ENCODE data around the gene MAP2K5. TPM values are rescaled to one million over a fixed set of nuclear protein-coding genes. Genes with fewer than 3 reads are reported as not detected.

Gene MAP2K5
- total RNA-seq, 1 donor from 2014 or later, result 17.8 TPM

DNA sequence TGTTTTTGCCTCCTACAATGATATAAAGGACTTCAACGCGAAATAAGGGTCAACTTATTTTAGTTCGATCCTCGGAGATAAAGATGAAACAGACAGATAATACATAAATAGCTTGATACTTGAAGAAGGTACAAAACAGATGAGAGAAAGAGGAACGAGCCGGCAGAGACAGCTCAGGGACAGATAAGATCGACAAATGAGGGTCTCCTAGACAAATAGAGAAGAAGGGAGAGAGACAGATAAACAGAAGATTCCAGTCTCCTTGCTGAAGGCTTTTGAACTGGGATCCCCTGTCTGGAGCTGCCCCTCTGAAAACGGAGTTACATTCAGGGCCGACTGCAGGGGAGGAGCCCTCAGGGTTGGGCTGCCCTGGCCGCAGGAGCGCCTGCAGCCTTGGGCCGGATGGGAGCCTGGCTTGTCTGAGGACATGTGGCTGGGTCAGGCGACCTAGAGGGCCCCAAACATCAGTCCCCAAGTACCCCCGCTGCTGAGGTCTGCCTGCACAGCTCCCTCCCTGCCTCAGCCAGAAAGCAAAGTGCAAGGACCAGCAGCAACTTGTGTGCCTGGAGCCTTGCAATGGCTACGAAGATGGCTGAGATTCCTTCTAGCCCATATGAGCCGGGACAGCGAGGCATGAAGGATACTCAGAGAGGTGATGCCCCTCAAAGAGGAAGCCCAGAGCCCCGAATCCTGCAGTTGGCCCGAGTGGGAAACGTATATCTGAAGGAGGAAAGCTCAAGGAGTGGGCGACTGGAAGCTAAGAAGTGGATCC is 281.9 kb downstream of the MAP2K5 start:
- DNase-seq (ENCODE audit: low spot score), result no peak

DNA sequence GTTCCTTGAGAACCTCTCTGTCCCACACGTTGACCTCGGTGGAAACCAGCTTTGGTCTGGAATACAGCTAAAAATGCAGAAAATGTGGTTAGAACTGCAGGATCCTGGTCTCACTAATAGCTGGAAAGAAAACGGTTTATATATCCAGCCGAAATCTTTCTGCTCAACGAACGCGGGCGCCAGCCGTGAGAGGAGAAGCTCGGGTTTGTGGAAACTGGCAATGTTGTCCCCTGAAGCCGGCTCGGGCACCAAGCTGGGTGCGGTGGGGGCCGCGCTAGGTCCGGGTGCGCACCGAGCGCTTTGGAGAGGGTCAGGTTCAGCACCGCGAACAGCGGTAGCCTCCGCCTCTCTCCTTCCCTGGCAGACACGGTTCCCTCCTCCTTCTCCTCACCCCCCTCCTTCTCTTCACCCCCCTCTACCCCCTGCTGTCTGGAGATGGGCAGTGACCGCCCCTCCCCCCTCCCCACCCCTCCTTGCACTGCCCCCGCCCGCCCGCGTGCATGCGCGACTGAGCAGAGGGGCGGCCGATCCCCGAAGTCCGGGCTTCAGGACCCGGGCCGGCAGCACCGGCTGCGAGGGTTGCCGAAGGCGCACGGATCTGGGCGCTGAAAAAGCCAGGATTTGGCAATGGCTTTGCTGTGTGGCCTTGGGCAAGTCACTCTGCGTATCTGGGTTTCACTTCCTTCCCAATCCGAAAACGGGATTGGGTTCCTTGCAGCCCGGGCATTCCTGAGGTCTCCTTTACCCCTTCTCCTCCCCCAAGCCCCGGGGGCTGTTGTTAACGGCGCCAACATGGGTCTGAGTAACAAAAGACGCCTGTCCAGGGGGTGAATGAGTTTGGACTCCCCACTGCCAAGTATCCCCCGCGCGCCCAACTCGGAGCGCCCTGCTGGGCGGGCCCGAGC is 282.7 kb downstream of the MAP2K5 start, which contains the start of gene SKOR1:
TSS of gene SKOR1 (plus strand) at position 534 of the 905 bp plus-strand sequence. CDS start at position 628, 94 bp downstream.
- DNase-seq (ENCODE audit: low spot score), result no peak

DNA sequence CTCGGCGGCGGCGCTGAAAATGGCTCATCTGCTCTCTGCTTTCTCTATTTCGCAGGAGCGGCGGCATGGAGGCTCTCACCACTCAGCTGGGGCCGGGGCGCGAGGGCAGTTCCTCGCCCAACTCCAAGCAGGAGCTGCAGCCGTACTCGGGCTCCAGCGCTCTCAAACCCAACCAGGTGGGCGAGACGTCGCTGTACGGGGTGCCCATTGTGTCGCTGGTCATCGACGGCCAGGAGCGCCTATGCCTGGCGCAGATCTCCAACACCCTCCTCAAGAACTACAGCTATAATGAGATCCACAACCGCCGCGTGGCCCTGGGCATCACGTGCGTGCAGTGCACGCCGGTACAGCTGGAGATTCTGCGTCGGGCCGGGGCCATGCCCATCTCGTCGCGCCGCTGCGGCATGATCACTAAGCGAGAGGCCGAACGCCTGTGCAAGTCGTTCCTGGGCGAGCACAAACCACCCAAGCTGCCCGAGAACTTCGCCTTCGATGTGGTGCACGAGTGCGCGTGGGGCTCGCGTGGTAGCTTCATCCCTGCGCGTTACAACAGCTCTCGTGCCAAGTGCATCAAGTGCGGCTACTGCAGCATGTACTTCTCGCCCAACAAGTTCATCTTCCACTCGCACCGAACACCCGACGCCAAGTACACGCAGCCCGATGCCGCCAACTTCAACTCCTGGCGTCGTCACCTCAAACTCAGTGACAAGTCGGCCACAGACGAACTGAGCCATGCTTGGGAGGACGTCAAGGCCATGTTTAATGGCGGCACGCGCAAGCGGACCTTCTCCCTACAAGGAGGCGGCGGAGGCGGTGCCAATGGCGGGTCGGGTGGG is 283.6 kb downstream of the MAP2K5 start:
- no peak for DNase-seq (ENCODE audit: low spot score)

DNA sequence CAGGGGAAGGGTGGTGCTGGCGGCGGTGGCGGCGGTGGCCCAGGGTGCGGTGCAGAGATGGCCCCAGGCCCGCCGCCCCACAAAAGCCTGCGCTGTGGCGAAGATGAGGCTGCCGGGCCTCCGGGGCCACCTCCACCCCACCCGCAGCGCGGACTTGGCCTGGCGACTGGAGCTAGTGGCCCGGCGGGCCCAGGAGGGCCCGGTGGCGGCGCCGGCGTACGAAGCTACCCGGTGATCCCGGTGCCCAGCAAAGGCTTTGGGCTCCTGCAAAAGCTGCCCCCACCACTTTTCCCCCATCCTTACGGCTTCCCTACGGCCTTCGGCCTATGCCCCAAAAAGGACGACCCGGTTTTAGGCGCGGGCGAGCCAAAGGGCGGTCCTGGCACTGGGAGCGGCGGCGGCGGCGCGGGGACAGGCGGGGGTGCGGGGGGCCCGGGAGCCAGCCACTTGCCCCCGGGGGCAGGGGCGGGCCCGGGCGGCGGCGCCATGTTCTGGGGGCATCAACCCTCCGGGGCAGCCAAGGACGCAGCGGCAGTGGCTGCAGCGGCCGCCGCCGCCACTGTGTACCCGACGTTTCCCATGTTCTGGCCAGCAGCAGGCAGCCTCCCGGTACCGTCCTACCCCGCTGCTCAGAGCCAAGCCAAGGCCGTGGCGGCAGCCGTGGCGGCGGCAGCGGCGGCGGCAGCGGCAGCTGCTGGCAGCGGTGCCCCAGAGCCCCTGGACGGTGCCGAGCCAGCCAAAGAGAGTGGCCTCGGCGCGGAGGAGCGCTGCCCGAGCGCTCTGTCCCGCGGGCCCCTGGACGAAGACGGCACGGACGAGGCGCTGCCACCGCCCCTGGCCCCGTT is 284.4 kb downstream of the MAP2K5 start:
- DNase-seq (ENCODE audit: low spot score), result no peak

DNA sequence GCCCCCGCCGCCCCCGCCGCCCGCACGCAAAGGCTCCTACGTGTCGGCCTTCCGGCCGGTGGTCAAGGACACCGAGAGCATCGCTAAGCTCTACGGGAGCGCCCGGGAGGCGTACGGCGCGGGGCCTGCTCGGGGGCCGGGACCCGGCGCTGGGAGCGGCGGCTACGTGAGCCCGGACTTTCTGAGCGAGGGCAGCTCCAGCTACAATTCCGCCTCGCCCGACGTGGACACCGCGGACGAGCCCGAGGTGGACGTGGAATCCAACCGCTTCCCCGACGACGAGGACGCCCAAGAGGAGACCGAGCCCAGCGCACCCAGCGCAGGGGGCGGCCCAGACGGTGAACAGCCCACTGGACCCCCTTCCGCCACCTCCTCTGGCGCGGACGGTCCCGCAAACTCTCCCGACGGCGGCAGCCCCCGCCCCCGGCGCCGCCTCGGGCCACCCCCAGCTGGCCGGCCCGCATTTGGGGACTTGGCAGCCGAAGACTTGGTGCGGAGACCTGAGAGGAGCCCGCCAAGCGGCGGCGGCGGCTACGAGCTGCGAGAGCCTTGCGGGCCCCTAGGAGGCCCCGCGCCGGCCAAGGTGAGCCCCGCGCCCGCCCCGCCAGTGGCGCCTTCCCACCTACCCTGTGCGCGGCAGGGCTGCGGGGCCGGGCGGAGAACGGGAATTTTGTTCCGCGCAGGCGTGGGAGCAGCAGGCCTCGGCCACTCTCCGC is 285.2 kb downstream of the MAP2K5 start:
- DNase-seq (ENCODE audit: low spot score), result no peak

DNA sequence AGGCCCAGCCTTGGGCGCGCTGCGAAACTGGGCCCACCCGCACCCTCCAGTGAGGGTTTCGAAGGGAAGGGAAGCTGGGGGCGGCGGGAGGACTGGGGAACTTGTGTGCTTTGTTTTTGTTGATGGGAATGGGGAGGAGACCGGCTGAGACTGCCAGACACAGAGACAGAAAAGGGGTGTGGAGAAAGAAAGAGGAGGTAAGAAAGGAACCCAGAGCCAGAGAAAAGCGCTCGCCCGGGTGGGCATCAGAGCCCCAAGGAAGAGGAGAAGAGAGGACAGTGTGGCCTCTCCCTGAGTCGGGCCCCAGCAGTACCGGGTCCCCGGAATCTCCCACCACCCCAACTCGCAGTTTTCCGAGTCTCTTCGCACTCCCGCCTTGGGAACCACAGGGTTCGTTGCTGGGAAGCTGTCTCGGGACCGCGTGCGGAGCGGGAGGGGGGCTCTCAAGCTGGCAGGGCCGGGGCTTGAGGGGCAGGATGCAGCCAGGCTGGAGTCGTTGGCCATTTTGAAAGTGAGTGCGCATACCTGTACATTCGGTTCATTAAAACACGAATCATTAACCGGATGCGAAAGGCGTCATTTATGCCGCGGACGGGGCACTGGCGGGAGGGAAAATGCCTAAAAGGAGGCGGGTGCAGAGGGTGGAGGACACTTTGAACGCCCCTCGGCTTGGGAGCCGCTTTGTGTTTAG is 285.9 kb downstream of the MAP2K5 start:
- DNase-seq (ENCODE audit: low spot score), result no peak

DNA sequence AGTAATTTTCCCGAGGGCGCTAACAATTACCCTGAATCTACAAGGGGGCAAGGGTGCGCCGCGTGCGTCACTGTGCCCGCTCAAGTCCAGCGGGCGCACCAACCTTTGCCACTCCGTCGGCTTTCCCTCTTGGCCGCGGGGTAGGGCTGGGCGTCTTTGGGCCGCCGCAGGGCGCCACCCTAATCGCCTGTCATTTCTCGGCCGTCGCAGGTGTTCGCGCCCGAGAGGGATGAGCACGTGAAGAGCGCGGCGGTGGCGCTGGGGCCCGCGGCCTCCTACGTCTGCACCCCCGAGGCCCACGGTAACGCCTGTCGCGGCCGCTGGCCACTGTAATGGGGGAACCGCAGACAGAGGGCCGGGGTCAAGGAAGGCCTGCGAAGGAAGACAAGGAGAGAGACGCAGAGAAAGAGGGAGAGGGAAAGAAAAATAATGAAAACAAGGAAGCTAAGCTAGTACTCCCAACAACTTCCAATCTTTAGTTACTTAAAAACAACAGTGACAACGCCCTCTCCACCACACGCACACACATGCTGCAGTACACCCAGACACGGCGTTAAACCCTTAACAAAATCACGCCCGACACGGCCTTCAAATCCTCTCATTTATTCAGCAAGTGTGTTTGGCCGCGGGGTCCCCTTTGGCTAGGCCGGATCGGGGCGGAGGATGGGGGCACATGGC is 286.6 kb downstream of the MAP2K5 start:
- no peak for DNase-seq (ENCODE audit: low spot score)

DNA sequence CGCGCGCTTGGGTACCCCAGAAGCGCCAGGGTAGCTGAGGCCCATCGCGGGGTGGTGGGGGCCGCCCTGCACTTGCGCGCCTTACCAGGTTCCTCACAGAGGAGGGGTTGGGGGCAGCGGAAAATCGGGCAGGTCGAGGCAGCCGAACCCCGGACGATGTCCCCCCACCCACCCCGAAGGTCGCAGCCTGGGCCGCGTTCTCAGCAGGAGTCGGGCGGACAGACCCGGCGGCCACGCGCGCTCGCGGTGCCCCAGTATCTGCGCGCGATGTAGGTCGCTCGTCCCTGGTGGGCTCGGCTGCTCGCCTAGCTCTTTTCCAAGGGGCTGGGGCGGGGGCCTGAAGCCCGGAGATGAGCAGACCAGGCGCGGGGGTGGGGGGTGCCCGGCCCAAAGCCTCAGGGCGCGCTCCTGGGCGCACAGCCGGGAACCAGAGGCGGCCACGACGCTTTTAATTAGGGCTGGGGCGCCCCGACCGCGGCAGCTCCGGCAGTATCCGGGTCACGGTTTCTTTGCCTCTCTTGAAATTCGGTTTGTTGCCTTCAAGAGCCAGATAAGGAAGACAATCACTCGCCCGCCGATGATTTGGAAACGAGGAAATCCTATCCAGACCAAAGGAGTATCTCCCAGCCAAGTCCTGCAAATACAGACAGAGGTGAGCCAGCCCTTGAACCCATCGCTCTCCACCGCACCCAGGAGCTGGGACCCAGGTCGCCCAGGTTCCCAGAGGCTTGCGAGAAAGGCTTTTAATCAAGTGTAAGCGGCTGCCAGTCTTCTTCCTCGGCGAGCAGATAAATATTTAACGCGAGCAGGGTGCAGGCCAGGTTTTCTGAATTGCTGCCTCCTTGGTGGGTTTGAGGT is 287.4 kb downstream of the MAP2K5 start:
- no peak for DNase-seq (ENCODE audit: low spot score)

DNA sequence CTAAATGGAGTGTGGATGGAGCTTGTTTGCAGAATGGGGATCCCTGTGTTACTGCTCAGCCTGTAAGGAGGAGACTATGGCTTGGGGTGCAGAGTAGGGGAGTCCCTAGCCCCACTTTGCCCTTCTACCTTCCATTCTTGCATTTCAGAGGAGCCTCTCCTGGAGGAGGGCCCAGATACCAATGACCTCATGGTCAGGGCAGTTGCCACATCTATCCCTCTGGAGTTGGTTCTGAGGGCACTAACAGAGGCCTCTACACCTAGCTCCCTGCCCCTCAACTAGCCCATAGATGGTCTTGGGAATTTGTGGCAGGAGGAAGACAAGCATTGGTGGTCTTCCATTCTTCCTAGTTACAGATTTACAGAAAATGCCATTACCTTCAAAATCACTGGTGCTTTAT is 288.9 kb downstream of the MAP2K5 start:
- DNase-seq (ENCODE audit: low spot score), result no peak

DNA sequence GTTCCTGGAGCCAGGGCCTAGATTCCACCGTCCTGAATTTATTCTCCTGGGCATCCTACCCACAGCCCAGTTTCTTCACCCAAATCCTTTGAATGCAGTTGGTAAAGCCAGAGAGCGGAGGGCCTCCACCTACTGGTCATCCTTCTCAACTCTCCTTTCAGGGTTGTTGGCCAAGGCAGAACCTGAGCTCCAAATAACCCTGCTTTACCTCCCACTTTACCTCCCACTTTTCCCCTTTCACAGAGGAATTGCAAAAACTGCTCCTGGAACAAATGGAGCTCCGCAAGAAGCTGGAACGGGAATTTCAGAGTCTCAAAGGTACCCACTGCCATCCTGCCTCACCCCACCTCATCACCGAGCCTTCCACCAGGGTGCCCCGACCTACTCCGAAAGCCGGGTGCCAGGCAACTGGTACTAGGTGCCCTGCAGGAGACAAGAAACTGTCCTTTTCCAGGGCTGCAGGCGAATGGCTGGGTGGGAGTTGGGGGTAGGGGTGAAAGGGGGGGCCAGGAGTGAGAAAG is 289.6 kb downstream of the MAP2K5 start:
- no peak for DNase-seq (ENCODE audit: low spot score)

DNA sequence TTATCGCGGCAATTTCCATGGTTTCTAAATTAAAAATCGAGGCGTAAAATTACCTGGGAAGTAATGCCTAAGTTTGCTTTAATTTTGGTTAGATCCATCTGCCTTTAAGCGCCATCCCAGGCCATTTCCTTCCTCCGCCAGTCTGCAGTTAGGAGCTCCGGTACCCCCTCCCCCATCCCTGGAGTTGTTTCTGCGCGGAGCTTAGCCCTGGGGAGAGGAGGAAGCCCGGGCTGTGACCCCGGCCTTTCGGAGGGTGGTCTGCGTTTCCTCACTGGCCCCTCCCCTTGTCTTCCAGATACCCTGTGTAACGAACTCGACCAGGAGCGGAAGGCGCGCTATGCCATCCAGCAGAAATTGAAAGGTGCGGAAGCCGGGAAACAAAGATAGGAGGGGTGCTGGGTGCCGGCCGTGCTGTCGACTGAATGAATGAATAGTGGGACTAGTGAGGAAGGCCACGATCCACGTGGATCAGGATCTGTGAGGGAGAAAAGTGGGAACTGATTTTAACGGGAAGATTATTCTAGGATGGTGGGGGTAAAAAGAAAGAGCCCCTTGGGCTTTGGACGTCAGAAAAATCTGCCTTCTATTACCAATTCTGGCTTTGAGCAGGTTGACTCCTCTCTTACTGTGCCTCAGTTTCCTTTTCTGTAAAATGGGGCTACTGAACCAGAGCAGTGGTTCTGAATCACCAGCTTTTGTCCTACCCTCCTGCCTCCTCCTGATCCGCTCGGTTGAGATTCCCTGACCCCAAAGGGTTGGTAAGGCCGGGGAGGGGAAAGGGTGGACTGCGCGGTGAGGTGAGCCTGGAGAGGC is 290.6 kb downstream of the MAP2K5 start:
- no peak for DNase-seq (ENCODE audit: low spot score)

DNA sequence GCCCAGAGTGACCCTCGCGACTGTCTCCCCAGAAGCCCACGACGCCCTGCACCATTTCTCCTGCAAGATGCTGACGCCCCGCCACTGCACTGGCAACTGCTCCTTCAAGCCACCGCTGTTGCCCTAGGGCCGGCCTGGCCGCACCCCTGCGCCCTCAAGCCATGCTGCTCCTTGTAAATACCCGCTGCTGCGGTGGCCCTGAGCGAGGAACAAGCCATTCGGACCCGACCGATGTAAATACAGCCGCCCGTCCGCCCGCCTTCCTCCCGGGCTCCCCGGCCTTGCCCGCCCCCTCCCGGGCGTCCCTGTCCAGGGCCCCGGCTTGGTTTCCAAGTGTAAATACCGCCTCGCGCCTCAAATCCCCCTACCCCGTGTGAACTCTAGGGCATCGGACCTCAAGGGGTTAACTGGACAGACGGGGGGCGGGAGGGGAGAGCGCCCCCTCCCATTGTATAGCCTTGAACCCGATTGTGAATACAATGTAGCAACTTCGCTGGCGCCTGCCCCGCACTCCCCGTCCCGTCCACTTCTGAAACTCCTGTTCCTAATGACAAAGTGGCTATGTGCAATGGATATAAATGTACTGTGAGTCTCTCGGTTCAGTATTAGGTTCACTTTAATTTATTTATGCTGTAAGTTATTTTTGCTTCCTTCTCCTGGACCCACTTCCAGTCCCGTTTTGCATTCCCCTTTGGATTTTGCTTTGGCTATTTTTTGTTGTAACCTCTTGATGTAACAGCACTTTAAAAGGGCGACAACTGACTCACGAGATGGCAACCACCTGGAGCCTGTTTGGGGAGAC is 291.4 kb downstream of the MAP2K5 start:
- no peak for DNase-seq (ENCODE audit: low spot score)

DNA sequence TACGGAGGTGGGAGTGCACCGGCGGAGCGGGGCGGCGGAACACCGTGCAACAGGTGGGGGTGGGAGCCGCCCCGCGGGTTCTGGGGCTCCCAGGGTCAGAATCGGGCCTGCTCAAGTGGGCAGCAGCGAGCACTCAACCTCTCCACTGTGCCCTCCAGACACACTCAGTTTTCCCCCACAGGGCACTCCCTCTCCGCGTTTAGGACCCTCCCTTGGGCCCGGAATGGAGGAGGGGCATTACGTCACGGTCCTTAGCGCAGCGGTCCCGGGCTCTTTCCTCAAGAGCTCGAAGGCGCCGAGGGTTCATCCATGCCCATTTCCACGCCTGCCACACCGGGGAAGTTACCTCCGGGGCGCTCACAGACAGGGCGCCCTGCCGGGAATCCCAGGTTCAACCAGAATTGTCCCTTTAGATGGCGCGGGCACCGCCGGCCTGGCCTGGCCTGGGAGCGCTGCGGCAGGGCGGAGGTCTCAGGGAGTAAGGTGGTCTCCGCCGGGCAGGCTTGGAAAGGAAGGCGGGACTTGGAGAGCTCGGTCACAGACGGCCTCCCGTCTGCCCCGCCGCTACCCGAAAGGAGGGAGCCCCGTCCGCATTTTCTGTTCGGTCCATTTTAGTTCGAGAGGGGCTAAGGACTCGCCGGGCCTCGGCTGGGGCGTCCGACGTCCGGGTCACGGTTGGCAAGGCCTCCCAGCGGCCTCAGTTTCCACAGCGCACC is 292.2 kb downstream of the MAP2K5 start:
- no peak for DNase-seq (ENCODE audit: low spot score)

DNA sequence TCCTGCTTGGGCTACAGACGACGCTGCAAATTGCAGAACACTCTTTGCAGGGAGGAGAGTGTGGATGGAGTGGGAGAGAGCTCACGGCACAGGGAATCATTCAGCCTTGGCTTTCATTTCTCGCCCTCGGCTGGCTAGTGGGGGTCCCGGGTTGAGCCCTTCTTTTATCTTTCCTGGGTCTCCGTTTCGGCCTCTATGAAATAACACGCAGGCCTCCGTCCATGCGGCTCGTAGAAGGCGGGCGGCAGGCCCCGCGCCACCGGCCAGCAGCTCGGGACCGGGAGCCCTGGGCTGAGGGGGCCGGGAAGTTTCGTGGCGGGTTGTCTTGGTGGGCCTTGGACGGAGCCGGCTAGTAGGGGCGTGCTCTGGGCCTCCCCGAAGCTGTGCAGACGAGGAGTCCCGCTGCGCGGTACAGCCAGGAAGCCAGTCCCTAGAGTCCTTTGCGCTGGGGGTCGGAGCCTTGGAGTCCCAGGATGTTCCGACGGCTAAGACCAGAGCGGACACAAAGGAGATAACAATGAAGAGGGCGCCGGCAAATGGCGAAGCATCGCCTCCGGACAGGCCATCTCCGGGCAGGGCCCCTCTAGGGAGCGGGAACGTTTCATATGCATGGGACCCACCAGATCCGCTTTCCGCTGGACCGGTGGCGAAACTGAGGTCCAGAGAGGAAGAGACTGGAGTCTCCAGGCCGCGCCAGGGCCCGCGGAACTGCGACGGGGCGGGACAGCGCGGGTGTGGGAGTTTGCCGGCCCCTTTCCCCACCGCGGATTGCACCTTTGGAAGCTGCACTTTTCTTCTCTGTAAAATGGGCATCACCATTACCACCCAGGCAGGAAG is 293.0 kb downstream of the MAP2K5 start:
- DNase-seq (ENCODE audit: low spot score), result no peak

DNA sequence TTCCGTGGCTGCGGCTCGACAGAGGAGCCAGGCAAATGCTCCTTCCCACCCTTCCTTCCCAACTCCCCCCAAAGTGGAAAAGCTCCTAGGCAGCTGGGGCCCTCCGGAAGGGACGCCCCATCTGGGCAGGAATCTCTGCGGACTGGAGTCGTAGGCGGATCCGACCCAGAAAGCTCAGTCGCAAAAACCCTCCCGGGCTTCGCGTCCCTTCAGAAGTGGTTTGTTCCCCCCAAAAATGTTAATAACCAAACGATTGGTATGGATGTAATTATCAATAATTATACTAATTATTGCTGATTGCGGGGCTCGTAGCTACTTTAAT is 293.6 kb downstream of the MAP2K5 start:
- DNase-seq (ENCODE audit: low spot score), result no peak
